WI38 (cell line): ENCODE results near the gene USP35.

Experiments used
- H3K4me3 ChIP-seq: 2 replicates; pipeline ENCODE4 v1.5.1; 2011; ENCODE audit warnings: low read depth, mild to moderate bottlenecking, control low read depth, low read length
- TF ChIP-seq, protein P1 (sequence below): IDR thresholded peaks from 2 replicates; pipeline ENCODE4 v1.5.1; 2012; ENCODE audit warnings: low read depth, mild to moderate bottlenecking, control low read depth, low read length

USP35 gene

DNA sequence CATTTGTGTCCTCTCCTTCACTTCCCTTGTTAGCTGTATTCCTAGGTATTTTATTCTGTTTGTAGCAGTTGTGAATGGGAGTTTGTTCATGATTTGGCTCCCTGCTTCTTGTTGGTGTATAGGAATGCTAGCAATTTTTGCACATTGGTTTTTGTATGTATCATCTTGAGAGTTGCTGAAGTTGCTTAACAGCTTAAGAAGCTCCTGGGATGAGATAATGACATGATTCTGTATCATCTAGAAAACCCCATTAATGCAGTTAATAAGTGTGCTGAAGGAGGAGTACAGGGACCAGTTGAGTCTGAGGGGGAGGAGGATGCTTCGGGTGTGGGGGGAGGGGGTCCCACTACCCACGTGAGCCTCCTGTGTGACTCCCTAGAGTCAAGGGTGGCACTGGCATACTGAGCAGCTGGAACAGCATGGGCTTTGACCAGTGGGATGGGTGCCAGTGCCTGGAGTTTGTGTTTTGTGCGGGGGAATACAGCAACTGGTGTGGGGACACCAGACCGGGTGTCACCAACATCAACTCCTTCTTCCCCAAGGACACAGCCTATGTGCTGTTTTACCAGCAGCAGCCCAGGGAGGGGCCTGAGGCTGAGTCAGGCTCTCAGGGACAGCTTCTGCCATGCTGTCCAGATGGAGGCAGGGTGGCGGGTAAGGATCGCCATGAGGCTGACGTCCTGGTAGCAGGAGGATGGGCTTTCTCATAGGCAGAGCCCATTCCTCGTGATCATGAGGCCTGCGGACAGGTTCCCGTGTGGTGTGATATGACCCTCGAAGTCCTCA lies 24.1 kb downstream of the USP35 start:
- TF ChIP-seq, protein P1, sequence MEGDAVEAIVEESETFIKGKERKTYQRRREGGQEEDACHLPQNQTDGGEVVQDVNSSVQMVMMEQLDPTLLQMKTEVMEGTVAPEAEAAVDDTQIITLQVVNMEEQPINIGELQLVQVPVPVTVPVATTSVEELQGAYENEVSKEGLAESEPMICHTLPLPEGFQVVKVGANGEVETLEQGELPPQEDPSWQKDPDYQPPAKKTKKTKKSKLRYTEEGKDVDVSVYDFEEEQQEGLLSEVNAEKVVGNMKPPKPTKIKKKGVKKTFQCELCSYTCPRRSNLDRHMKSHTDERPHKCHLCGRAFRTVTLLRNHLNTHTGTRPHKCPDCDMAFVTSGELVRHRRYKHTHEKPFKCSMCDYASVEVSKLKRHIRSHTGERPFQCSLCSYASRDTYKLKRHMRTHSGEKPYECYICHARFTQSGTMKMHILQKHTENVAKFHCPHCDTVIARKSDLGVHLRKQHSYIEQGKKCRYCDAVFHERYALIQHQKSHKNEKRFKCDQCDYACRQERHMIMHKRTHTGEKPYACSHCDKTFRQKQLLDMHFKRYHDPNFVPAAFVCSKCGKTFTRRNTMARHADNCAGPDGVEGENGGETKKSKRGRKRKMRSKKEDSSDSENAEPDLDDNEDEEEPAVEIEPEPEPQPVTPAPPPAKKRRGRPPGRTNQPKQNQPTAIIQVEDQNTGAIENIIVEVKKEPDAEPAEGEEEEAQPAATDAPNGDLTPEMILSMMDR = no peak
- no peak overlapping the region for H3K4me3 ChIP-seq

DNA sequence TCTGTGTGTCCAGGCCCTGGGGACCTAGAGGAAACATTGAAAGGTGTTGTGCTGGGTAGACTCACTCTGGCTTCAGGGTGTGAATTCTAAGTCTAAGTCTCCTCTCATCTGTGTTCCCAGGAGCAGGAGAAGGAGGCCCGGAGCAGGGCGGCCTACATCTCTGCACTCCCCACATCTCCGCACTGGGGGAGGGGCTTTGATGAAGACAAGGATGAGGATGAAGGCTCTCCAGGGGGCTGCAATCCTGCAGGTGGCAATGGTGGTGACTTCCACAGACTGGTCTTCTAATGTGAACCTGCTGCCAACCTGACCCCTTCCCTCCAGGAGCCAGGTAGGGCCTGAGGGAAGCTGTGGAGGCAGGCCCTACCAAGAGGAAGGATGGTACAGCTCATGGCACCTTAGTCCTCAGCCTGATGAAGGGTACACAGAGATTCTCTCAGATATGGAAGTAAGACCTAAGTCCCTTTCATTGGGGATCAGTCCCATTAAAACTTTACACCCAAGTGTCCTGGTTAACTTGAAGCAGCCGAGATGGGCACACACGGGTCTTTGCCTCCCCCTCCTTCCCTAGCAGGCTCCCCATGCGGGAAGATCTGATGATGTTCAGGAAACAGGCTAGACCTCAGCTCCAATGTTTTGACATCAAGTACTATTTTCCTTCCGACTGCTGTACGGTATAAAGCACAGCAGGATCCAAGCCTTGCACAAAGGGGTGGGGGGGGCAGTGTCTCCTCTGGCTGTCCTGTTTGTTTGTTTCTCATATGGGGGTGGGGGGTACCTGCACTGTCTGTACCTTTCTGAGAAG lies 25.0 kb downstream of the USP35 start:
- TF ChIP-seq, protein P1 = no peak
- no peak overlapping the region for H3K4me3 ChIP-seq

DNA sequence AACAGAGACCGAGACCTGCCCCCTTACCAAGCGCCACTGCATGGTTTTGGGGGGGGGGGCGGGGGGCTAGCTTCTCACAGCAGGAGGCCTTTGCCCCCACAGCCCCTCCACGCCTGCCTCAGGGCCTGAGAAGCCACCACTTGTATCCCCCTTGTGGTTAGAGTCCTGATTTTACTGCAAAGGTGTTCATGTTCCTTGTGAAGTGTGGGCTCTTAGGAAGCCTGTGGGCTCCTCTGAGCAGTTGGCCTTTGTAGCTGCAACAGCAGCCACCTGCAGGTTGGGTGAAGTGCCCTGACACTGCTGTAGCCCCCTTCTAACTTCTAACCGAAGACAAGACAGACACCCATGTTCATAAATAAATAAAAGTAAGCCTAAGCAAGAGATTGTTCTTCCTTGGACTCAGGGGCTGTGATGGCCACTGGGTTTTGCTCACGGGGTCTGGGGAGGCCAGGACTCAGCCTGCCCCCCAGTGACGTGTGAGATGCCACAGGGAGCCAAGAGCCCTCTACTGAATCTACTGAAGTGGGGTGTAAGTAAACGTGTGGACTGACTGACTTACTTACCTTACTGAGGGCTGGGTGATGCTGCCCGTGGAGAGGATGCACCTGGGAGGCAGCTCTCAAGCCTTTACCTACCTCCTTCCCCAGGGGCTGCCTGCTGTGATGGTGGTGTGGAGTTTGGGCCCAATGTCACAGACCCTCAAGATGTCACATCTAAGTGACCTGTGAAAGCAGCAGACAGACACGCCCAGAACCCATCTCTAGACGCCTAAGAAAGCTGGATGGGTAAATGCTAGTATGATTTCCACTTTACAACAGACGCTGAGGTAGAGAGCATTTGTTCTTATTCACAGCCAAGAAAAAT lies 25.8 kb downstream of the USP35 start:
- no peak overlapping the region for H3K4me3 ChIP-seq
- TF ChIP-seq, protein P1 = no peak

DNA sequence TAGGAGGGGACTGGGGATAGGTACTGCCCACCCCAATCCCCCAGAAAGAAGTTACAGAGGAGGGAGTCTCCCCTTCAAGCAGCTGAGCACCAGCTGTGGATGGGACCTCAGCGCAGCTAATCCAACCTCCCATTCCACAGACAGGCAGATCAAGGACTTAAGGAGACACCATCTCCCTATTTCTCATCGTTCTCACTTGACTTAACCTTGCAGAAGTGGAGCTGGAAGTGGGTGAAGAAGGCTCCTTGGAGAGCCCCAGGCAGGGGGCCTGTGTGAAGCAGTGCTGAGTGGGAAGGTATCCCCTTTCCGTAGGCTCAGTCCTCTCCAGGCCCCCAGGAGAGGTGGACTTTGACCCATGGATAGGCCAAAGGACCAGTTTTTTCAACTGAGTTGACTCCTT lies 27.3 kb downstream of the USP35 start:
- TF ChIP-seq, protein P1 = no peak
- no peak overlapping the region for H3K4me3 ChIP-seq

DNA sequence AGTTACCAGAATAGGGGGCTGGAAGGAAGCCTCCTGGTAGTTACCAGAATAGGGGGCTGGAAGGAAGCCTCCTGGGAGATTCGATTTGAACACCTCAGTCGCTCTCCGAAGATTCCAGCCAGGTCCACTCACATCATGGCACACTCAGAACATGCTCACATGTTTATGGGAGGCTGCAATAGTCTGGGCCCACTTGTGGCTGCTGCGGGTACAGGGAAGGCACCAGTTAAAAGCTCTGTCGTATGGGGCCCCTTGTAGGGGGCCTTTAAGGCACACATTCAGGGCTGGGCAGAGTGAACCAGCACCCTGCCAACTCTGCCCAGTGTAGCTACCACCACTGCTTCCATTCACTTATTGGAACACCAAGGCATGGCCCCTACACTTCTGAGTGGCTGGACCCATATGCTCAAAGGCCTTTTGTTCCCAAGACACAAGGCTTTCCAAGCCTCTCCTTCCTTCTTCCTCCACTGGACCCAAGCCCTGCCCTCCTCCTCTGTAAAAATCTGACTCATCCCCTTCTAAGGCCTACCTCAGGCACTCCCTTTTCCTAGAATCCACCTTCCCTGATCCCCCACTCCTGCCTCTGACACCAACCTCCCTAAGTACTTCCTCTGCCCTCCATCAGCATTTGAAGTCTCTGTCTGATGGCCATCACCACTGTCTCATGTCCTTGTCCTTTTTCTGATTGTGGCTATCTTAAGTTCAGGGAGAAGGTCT lies 28.0 kb downstream of the USP35 start:
- H3K4me3 ChIP-seq = no peak overlapping the region
- TF ChIP-seq, protein P1 = no peak

DNA sequence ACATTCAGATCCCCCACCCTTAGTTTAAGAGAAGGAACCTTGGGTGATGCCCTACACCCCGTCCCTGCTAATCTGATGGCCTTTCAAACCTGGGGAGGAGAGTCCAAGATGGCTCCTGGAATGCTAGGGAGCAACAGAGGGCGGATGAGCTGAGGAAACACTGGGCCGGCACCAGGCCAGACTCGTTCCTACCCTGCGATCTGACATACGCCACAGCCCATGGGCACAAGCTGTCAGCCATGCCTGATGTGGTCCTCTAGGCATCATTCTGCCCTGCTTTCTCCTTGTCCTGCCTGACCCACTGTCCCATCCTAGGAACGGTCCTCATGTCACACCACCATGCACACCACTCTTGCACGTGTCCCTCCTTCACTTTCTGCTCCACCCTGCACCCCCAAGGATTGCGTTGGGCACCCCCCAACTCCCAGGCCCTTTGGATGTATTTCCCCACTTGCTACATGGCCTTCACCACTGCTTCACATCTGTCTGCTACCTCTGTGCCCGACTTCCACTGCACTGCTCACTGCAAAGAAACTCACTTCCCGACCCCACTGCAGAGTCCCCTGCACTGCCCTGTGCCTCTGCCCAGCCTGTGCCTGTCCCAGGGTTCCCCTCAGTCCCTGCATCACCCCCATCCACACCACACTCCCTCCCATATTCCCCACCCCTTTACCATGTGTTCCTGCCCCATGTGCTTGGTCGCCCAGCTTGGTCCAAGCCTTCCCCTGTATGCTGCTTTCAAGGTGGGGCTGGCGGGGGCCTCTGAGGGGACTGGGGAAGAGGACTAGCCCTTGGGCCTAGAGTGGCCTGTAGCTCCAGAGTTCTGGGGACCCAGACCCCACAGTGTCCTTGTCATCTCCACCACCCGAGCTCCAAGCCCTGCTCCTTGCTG lies 29.2 kb downstream of the USP35 start:
- TF ChIP-seq, protein P1 = no peak

More for the DNA sequence above, 29.2 kb downstream of the USP35 start:
- H3K4me3 ChIP-seq = no peak overlapping the region
